ENCODE results near the gene HMGCS2.

- TF ChIP-seq CTCF (conservative IDR thresholded peaks at IDR 0.05 in 1 of 2, IDR thresholded peaks at IDR 0.05 in 1 of 2; ENCODE audit: extremely low read depth in 1 of 2, insufficient read depth in 1 of 2, low read depth in 1 of 2, low read length in 2 of 2) (no peak), EZH2 (IDR thresholded peaks at IDR 0.05; ENCODE audit: borderline replicate concordance, low read length) (no peak)
These were observed at the start of gene HMGCS2 for GRCh38 chr1:119768778-119769177.

All from mammary epithelial cell (primary cell).